Activated T-cell treated with anti-CD3 and anti-CD28 coated beads for 1 hour (primary cell): ENCODE results near the gene PRSS27.

ENCODE experiments used
- DNase-seq: peaks from one replicate; pipeline ENCODE4 v3.0.0-alpha.2; 2020; ENCODE audit warnings: low read depth

The PRSS27 gene

GRCh38 chr16:2720064-2720457 is at the start of gene PRSS27:
TSS of gene PRSS27 (minus strand) at chr16:2720224. CDS start at chr16:2720160, 64 bp downstream.
- DNase-seq: no peak

- no peak for DNase-seq
These were observed 49.6 kb upstream of the PRSS27 start for GRCh38 chr16:2769675-2770056.

- DNase-seq: no peak
These were observed 49.1 kb upstream of the PRSS27 start for GRCh38 chr16:2769100-2769529.

- no peak for DNase-seq
These were observed 48.5 kb upstream of the PRSS27 start for GRCh38 chr16:2768403-2769089.

GRCh38 chr16:2767891-2768290 is 47.9 kb upstream of the PRSS27 start:
- no peak for DNase-seq

GRCh38 chr16:2767140-2767731 is 47.2 kb upstream of the PRSS27 start:
- no peak for DNase-seq

- no peak for DNase-seq
These were observed 46.6 kb upstream of the PRSS27 start for GRCh38 chr16:2766430-2767139.

GRCh38 chr16:2765462-2766404 is 45.7 kb upstream of the PRSS27 start:
- DNase-seq: no peak

- DNase-seq: no peak
These were observed 44.7 kb upstream of the PRSS27 start for GRCh38 chr16:2764718-2765117.

- no peak for DNase-seq
These were observed 43.1 kb upstream of the PRSS27 start for GRCh38 chr16:2763173-2763572.

- no peak for DNase-seq
These were observed 42.7 kb upstream of the PRSS27 start for GRCh38 chr16:2762711-2763110.

GRCh38 chr16:2761886-2762583 is 42.0 kb upstream of the PRSS27 start:
- no peak for DNase-seq

GRCh38 chr16:2761472-2761871 is 41.4 kb upstream of the PRSS27 start:
- no peak for DNase-seq

- DNase-seq: no peak
These were observed 37.3 kb upstream of the PRSS27 start for GRCh38 chr16:2757344-2757743.

GRCh38 chr16:2756288-2757015 is 36.4 kb upstream of the PRSS27 start:
- no peak for DNase-seq

GRCh38 chr16:2755158-2755557 is 35.1 kb upstream of the PRSS27 start:
- no peak for DNase-seq

- no peak for DNase-seq
These were observed 33.7 kb upstream of the PRSS27 start for GRCh38 chr16:2753733-2754020.

- peak; percentile 49 for DNase-seq
These were observed 33.1 kb upstream of the PRSS27 start for GRCh38 chr16:2752850-2753732.

GRCh38 chr16:2752035-2752849 is 32.2 kb upstream of the PRSS27 start, which contains the start of gene SRRM2:
TSS of gene SRRM2 (plus strand) at chr16:2752638. CDS start at chr16:2756365, 3,727 bp downstream.
- DNase-seq: peak; percentile 89
